ENCODE data around the gene SLC16A5.
"Not testable (repeated sequence)": the region's sequence is repeated elsewhere in the genome, so short reads cannot be mapped to it uniquely, and the experiment has no call there.

SLC16A5 gene

GRCh38 chr17:75064460-75064859, 23.3 kb upstream of the SLC16A5 start:
- no peak for DNase-seq (ENCODE audit: low read depth)

DNA sequence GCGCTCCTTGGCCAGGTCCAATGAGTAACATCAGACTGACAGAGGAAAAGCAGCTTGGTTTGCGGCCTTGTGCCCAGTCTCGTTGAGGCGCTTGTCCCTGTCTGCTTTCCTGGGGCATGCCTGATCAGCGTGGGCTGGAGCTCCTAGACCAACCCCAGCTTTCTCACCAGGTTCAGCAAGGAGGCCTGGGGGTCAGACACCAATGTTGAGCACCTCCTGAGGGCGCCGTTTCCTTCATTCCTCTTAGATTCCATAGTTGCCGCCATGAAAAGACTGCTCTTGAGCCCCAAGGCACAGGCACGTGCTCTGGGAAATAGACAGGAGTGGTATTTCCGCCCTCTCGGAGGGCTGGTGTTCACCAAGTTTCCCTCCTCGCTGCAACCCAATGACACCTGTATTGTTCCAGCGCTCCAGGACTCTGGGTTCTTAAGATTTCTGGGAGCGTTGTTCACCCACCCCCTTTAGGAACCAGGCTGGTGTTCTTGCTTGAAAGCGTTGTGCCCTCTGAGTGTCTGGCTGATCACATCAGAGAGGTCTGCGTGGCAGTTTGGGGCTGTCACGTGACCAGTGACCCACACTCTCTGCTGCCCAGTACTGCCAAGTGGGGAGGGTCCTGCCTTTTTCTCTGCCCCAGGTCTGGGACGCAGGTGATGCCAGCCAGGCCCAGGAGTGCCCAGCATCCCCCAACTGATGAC, 22.7 kb upstream of the SLC16A5 start:
- DNase-seq (ENCODE audit: low read depth) = no peak

DNA sequence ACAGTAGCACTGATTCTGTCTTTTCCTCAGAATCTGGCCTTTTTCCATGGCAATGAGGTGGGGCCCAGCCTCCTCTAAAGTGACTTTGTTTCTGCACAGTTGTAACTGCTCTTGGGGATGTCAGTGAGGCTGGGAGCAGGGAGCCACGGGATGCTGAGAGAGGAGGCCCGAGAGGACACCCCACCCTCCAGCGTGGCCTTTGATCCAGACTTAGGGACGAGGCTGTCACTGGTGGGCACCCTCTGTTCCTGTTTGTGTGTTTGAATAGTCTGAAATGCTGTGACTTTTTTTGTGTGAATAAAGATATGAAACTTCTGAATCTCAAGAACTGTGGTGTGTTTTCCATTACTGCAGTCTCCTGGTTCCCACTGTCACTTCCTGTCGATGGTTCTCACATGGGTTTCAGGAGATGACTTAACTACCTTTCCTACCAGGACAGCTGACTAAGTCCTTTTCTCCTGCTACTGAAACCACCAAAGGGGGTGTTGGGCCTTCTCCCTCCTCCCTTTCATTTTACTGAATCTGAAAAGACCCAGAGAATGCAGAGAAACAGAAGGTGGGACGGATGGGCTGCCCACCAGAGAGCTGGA, 22.1 kb upstream of the SLC16A5 start:
- no peak for DNase-seq (ENCODE audit: low read depth)

- DNase-seq (ENCODE audit: low read depth) = no peak
Observed at GRCh38 chr17:75067856-75068255, 19.9 kb upstream of the SLC16A5 start.

DNA sequence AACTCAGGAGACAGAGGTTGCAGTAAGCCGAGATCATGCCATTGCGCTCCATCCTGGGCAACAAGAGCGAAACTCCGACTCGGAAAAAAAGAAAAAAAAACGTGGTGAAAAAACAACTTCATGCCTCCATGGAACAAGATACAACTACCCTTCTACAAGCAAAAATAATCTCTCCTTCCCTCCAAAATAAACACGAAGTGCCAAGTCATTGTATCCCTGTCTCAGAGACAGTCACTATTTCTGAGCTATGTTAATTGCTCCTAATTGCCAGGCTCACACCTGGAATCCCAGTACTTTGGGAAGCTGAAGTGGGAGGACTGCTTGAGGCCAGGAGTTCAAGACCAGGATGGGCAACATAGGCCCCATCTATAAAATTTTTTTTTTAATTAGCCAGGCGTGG, 19.0 kb upstream of the SLC16A5 start:
- DNase-seq (ENCODE audit: low read depth) = no peak

DNA sequence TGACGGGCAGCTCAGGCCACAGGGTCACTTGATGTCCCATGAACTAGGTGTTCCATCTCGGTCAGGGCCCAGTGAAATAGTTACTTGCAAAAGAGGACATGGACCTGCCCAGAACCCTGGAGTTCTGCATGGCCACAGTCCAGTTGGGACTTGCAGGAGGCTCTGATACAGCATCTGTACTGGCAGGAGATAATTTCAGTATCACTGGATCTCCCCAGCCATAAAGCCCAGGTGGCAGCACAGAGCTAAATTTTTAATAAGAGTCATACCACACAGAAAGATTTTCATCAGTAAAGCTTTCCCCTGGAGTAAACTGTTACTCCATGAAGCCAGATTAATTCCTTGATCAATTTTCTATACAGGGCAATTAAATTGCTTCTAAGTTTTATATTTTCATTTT, 18.0 kb upstream of the SLC16A5 start:
- DNase-seq (ENCODE audit: low read depth) = no peak

- DNase-seq (ENCODE audit: low read depth) = not testable (repeated sequence)
Observed at GRCh38 chr17:75071478-75072271, 16.1 kb upstream of the SLC16A5 start.

- DNase-seq (ENCODE audit: low read depth) = not testable (repeated sequence)
Observed at GRCh38 chr17:75072909-75073308, 14.8 kb upstream of the SLC16A5 start.

DNA sequence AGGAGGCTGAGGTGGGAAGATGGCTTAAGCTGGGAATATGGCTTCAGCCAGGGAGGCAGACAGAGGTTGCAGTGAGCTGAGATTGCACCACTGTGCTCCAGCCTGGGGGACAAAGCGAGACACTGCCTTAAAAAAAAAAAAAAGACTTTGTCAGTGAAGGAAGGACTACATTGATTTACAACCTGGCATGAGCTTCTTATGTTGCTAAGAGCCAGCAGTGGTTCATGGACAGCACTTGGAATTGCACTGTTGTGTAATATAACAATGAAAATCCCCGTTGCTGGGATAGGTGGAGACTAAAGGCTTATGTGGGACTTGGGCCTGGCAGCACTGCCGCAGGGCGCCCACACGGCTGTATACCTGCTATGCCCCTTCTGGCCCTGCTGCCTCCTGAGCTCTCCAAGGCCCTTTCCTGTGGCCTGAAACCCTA, 14.1 kb upstream of the SLC16A5 start:
- DNase-seq (ENCODE audit: low read depth) = no peak

GRCh38 chr17:75074532-75074931, 13.2 kb upstream of the SLC16A5 start:
- no peak for DNase-seq (ENCODE audit: low read depth)

DNA sequence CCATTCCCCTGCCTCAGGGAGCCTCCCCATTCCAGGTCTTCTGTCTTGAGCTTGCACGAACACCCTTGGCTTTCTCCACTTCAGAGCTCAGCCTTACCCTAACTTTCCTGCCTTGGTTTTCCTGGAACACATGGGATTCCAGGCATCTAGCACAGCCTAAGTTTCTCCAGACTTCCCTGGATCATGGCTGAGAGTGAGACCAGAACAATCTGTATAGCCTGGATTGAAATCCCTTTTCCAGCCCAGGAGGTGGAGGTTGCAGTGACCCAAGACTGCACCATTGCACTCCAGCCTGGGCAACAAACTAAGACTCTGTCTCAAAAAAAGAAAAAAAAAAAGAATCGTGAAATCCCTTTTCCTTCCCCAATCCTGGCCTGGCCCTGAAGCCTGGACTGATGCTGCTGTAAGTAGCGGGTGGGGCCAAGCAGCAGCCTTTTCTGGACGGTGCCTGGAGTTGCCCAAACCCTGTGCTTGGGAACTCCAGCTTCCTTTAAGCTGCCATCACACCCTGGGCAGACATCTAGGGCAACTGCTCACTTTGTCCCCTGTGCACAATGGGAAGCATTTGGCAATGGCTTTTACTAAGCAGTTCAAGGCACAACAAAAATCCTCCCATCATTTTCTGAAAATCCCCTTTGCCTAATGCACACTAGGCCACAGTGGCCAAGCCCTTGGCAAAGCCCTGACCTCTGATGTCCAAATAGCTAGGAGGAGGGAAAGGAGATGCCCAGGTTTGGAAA, 12.0 kb upstream of the SLC16A5 start:
- DNase-seq (ENCODE audit: low read depth) = no peak

DNA sequence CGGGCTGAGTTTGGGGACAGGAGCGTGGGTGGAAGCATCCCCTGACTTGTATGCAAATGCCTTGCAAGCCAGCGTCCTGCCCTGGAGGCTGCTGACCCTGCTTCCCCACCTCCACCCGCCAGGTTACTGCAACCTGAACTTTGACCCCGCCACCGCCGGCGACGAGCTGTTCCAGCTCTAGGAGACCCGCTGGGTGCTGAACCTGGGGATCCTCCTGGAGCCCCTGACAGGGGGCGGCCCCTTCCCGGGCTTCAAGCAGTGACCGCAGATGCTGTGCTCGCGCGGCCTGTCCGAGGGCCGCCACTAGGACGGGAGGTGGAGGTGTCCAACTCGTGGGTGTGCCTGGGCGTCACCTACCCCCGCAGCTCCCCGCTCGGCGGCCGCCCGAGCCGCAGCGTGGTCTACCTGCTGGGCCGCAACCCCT, 10.7 kb upstream of the SLC16A5 start:
- no peak for DNase-seq (ENCODE audit: low read depth)

GRCh38 chr17:75077496-75078283, 10.1 kb upstream of the SLC16A5 start:
- peak; percentile 55 for DNase-seq (ENCODE audit: low read depth)

- no peak for DNase-seq (ENCODE audit: low read depth)
Observed at GRCh38 chr17:75078284-75079022, 9.3 kb upstream of the SLC16A5 start.

DNA sequence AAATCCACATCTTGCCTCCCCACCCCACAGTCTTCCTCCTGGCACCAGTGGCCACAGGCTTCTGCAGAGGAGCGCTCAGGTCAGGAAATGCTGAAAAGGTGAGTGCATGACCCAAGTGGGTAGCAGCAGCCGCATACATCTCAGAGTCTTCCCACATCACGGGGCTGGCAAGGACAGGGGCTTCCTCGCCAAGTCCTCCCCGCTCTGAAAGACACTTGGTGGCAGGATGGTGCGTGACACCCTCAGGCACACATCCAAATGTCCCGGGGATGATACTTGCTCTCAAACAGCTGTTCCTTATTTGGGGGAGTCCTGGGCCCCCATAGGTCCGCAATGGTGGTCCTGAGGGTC, 8.8 kb upstream of the SLC16A5 start:
- DNase-seq (ENCODE audit: low read depth) = no peak

DNA sequence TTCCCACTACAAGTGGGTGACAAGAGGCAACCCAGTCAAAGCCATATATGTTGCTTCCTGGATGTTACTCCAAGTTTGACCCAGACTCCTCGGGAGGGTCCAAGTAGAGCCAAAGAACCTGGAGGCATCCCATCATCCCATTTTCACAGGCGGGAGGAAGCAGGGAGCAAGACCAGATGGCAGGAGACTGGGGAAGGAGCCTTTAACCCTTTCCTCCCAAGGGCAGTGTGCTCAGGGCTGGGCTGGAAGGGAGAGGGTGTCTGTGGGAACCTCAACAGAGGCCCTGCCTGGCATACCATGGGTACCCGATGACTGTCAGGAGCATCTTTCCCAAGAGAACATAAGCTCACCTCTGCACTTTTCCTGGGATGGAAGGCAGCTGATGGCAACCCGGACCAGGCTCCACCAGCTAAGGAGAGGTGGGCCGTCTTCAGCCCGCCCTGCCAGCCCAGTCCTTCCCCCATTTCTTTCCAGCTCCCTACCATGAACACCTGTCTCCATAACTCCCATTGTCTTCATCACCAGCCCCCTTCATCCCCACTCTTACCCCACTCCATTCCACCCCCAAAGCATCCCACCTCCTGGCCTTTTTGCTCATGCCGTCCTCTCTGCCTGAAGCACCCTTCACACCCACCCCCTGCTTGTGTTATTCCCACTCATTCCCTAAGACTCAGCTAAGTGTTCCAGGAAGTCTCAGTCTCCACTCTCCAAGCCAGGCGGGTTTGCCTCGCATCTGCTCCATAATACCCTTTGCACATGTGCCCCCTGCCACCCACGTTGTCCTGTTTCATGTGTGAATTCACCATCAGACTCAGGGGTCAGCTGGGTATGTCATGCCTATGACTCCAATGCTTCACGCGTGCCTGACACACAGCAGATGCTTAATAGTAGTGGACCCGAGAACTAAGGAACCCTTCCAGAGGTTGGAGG, 5.9 kb upstream of the SLC16A5 start:
- DNase-seq (ENCODE audit: low read depth) = no peak

DNA sequence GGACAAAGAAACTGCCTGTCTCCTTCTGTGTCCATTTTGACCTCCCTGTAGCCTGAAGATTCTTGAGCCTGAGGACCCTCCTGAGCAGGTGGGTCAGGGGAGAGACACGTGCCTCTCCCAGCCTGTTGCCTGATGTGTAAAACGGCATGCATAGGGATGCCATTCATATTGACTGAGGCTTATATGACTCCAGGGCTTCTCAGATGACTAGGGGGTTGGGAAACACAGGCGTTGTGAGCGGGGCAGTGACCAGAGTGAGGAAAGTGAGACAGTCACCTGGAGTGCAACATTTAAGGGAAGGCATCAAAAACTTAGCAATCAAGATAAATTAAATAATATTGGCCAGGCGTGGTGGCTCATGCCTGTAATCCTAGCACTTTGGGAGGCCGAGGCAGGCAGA, 5.1 kb upstream of the SLC16A5 start:
- DNase-seq (ENCODE audit: low read depth) = no peak

- no peak for DNase-seq (ENCODE audit: low read depth)
Observed at GRCh38 chr17:75084039-75084660, 3.6 kb upstream of the SLC16A5 start.

GRCh38 chr17:75086496-75087181, 1.1 kb upstream of the SLC16A5 start:
- DNase-seq (ENCODE audit: low read depth) = no peak

Data from activated T-helper 1 cell treated with Interleukin-2 at 50 U/mL for 16 hours (primary cell).